Coronary artery (tissue), 2 donors: ENCODE measurements around the gene GAPDH.
"Not testable (repeated sequence)": the region's sequence is repeated elsewhere in the genome, so short reads cannot be mapped to it uniquely, and the experiment has no call there.

Experiments
- DNase-seq: peaks from one replicate; pipeline ENCODE4 v3.0.0-alpha.2; 2017; ENCODE audit warnings: low spot score
- H3K27ac ChIP-seq, 2 donors: fragments of 200-600 bp; sonication (generic); one replicate each; pipeline ENCODE4 v1.5.1; 2016 to 2019
- H3K4me3 ChIP-seq: fragments of 200-600 bp; sonication (generic); 2 replicates; pipeline ENCODE4 v1.5.1; 2016; ENCODE audit warnings: mild to moderate bottlenecking, moderate library complexity
- TF ChIP-seq, protein P1 (sequence below): fragments of 200-600 bp; sonication (generic); IDR thresholded peaks from one replicate; pipeline ENCODE4 v1.5.1; 2019; ENCODE audit warnings: antibody characterized with exemption

The GAPDH gene

DNA sequence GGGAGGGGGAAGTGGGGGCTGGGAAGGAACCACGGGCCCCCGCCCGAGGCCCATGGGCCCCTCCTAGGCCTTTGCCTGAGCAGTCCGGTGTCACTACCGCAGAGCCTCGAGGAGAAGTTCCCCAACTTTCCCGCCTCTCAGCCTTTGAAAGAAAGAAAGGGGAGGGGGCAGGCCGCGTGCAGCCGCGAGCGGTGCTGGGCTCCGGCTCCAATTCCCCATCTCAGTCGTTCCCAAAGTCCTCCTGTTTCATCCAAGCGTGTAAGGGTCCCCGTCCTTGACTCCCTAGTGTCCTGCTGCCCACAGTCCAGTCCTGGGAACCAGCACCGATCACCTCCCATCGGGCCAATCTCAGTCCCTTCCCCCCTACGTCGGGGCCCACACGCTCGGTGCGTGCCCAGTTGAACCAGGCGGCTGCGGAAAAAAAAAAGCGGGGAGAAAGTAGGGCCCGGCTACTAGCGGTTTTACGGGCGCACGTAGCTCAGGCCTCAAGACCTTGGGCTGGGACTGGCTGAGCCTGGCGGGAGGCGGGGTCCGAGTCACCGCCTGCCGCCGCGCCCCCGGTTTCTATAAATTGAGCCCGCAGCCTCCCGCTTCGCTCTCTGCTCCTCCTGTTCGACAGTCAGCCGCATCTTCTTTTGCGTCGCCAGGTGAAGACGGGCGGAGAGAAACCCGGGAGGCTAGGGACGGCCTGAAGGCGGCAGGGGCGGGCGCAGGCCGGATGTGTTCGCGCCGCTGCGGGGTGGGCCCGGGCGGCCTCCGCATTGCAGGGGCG, at the start of gene GAPDH:
TSS of gene GAPDH (plus strand) at position 595 of the 772 bp plus-strand sequence. CDS start 316 bp downstream, outside the sequence.
- TF ChIP-seq, protein P1, sequence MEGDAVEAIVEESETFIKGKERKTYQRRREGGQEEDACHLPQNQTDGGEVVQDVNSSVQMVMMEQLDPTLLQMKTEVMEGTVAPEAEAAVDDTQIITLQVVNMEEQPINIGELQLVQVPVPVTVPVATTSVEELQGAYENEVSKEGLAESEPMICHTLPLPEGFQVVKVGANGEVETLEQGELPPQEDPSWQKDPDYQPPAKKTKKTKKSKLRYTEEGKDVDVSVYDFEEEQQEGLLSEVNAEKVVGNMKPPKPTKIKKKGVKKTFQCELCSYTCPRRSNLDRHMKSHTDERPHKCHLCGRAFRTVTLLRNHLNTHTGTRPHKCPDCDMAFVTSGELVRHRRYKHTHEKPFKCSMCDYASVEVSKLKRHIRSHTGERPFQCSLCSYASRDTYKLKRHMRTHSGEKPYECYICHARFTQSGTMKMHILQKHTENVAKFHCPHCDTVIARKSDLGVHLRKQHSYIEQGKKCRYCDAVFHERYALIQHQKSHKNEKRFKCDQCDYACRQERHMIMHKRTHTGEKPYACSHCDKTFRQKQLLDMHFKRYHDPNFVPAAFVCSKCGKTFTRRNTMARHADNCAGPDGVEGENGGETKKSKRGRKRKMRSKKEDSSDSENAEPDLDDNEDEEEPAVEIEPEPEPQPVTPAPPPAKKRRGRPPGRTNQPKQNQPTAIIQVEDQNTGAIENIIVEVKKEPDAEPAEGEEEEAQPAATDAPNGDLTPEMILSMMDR, result no peak
- H3K27ac ChIP-seq, result peak within 1 kb of the TSS; percentile 96 to 99
- H3K4me3 ChIP-seq, result peak within 1 kb of the TSS; percentile 91
- peak; percentile 95 for DNase-seq

GRCh38 chr12:6488240-6488639, 46.1 kb upstream of the GAPDH start:
- H3K4me3 ChIP-seq, result no peak overlapping the region
- DNase-seq, result no peak
- H3K27ac ChIP-seq, result no peak overlapping the region
- TF ChIP-seq, protein P1, result no peak

DNA sequence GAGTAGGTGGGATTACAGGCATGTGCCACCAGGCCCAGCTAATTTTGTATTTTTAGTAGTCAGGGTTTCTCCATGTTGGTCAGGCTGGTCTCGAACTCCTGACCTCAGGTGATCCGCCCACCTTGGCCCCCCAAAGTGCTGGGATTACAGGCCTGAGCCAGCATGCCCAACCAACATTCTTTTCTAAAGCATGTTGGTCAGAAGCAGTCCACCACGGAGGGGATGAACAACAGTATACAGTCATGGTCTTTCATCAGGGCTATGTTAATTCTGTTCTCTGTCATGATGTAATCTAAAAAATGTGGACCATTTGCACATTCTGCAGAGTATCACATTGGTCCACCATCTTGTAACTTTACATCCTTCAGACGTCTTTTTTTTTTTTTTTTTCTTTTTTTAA, 44.9 kb upstream of the GAPDH start:
- H3K4me3 ChIP-seq, result no peak overlapping the region
- no peak overlapping the region for H3K27ac ChIP-seq
- DNase-seq, result no peak
- TF ChIP-seq, protein P1, result no peak

DNA sequence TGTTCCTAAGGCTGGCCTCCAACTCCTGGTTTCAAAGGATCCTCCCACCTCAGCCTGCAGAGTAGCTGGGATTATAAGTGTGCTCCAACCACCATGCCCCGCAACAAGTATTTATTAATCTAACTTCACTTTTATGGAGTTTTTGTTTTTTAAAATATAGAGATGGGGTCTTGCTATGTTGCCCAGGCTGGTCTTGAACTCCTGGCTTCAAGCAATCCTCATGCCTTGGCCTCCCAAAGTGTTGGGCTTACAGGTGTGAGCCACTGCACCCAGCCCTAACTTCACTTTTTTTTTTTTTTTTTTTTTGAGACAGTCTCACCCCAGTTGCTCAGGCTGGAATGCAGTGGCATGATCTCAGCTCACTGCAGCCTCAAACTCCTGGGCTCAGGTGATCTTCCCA, 43.6 kb upstream of the GAPDH start:
- DNase-seq, H3K4me3 ChIP-seq: not testable (repeated sequence)

GRCh38 chr12:6492838-6493496, 41.4 kb upstream of the GAPDH start, which contains the start of gene MRPL51:
Gene MRPL51 (minus strand): TSS chr12:6493262. CDS start chr12:6493136, 126 bp downstream.
- peak within 1 kb of the TSS; percentile 83 for H3K4me3 ChIP-seq
- TF ChIP-seq, protein P1, result no peak
- DNase-seq, result peak; percentile 96
- peak within 1 kb of the TSS; percentile 73 to 96 for H3K27ac ChIP-seq

More for the DNA sequence above, 43.6 kb upstream of the GAPDH start:
- H3K27ac ChIP-seq, result not testable (repeated sequence)

DNA sequence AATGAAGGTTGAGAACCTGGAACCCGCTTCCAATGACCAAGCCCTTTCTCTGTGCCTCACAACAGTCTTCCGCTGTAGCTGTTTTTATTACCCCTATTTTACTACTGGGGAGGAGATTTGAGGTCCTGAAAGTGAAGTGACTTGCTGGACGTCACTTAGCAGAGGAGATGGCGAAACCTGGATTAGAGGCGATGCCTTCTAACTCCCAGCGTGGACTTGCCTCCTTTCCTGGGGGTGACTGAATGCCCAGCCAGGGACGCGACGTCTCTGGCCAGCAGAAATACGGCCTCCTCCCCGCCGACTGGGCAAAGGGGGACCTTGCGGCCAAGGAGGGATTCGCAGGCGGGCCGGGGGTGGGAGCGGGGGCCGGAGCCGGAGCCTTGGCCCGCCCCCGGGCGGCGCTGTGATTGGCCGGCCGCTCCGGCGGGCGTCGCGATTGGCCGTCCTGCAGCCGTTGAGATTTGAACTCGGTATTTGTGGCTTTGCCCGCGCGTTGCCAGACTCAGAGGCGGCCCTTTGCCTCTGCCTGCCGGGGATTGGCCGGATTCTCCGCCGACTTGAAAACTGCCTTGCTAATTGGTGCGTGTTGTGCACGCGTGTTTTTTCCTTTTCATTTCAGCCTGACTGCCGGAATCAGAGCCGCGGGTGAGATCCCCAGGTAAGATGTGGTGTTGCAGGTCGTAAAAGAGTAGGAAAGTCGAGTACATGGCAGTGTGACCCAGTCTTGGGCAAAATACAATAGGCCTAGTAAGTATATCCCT, 40.6 kb upstream of the GAPDH start, which contains the start of gene NCAPD2:
TSS of gene NCAPD2 (plus strand) at position 606 of the 761 bp plus-strand sequence. CDS start 997 bp downstream, outside the sequence.
- TF ChIP-seq, protein P1, result no peak
- peak; percentile 98 for DNase-seq
- H3K4me3 ChIP-seq, result peak within 1 kb of the TSS; percentile 83
- peak within 1 kb of the TSS; percentile 73 to 96 for H3K27ac ChIP-seq

DNA sequence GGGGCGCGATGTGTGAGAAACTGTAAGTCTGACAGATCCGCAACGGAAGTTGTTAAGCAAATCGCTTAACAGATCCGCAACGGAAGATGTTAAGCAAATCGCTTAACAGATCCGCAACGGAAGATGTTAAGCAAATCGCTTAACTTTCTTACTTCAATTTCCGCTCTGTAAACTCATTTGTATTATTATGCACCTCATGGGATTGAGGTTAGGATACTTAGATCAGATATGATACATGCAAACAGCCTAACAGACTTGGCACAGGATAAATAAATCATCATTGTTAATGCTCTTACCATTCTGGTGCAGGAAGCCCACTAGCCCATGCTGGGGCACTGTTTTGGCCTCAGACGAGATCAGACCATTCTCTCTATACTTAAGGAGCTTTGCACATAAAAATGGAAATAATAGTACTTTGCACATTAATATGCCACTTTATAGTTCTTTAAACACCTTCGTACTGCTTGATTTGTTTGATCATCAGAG, 40.0 kb upstream of the GAPDH start:
- Histone ChIP-seq H3K4me3 (peak overlapping the region; percentile 83), H3K27ac (peak overlapping the region in 1 of 2 donors; percentile 96)
- DNase-seq, result no peak
- TF ChIP-seq, protein P1, result no peak
